Central memory CD8-positive, alpha-beta T cell (primary cell): Measurements from ENCODE around the gene CCDC24.
A peak's percentile ranks its signal among the peaks of the same experiment; 100 is the strongest.

Source experiments
- ATAC-seq: fragments of 150-1000 bp; cut with Tn5 transposase; replicated peaks from 2 replicates; pipeline ENCODE4 v1.10.0; 2022; ENCODE audit warnings: mild to moderate bottlenecking, moderate FRiP score, moderate number of reproducible peaks; ENCODE audit not compliant: poor library complexity, severe bottlenecking; ENCODE audit errors: extremely low read depth
- DNase-seq, 2 donors: peaks; one replicate each; pipeline ENCODE4 v3.0.0; 2021; ENCODE audit warnings: low spot score in 2 of 2
- H3K27ac Mint-ChIP-seq: one replicate; pipeline ENCODE4 v1.8.0; 2022; ENCODE audit warnings: low read depth, mild to moderate bottlenecking, moderate library complexity, mixed read lengths
- H3K27me3 Mint-ChIP-seq: one replicate; pipeline ENCODE4 v1.8.0; 2022; ENCODE audit warnings: mixed read lengths
- H3K36me3 Mint-ChIP-seq: one replicate; pipeline ENCODE4 v1.8.0; 2022; ENCODE audit warnings: mild to moderate bottlenecking, moderate library complexity, mixed read lengths; ENCODE audit not compliant: insufficient read depth
- H3K4me1 Mint-ChIP-seq: one replicate; pipeline ENCODE4 v1.8.0; 2022; ENCODE audit warnings: mixed read lengths
- H3K4me3 Mint-ChIP-seq: one replicate; pipeline ENCODE4 v1.8.0; 2022; ENCODE audit warnings: mild to moderate bottlenecking, moderate library complexity, mixed read lengths
- H3K9me3 Mint-ChIP-seq: one replicate; pipeline ENCODE4 v1.8.0; 2022; ENCODE audit warnings: mixed read lengths

Gene CCDC24

DNA sequence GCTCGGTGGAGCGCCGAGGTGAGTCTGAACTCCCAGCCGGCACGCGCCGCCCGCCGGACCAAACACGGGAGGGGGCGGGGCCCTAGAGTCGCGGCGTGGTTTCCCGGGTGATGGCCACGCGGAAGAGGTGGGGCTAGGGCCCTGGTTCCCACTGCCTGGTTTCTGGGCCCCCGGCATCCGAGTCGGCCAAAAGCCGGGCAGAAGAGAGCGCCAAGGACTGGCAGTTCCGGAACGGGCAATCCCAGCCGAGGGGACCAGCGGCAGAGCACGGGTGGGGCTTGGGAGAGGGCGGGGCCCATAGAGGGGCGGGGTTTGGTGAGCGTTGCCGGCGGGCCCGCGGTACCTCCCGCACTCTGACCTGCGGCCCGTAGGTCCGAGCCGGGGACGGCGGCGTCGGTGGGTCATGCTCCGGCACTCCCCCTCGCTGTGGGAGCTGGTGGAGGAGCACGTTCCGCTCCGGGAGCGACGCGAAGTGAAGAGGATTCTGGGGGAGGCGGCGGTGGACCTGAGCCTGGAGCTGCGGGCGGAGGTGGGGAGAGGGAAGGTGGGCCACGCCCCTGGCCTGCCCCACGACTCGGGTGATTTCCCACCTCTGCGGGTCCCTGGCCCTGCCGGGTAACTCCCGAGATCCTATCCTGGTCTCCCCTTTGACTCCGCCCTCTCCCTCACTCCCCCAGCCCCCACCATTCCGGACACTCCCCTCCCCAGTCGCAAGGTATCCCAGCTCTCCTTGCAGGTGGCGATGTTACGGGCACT, at the start of gene CCDC24:
Gene CCDC24 (plus strand): TSS at position 124 of the 756 bp plus-strand sequence. CDS start 280 bp downstream, at position 404.
- Mint-ChIP-seq H3K36me3 (peaks cover 2% of the 10 kb centered on the region), H3K27me3 (no peaks in the 10 kb centered on the region), H3K4me3 (peak within 1 kb of the TSS; percentile 94), H3K9me3 (no peaks in the 10 kb centered on the region), H3K4me1 (peaks cover 21% of the 10 kb centered on the region), H3K27ac (peak within 1 kb of the TSS; percentile 81)
- peak; percentile 55 to 59 for DNase-seq
- ATAC-seq, result peak; percentile 90

DNA sequence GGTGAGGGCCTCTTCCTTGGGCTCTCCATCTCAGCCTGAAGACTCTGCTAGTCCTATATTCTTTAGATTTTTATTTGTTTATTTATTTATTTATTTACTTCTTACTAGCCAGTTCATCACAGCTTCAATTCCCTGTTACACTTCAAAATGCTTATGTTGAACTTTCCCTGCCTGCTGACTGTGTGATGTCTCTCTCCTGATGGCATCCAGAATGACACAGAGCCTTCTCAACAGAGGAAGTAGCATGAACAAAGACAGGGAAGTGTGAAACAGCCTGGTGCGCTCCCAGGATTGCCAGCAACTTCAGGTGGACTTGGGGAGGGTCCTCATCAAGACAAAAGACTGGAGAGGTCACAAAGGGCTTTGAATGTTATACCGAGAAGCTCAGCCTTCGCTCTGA, 49.0 kb upstream of the CCDC24 start:
- no peak for ATAC-seq

DNA sequence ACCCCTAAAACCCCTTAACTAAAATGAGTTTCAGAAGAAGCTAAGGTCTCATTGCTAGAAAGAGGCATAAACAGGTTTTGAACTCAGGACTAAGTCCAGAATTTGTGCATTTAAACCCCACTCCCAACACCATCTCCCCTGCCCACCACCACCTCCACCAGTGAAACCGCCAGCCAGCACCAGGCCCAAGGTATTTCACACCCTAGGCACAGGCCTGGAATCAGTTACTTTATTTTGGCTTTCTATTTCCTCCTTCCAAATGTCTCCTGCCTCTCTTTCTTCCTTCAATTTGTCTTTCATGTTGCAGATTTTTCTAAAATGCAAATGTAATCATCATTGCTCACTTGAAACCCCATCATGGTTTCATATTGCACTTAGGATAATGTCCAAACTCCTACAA, 46.5 kb upstream of the CCDC24 start:
- Mint-ChIP-seq H3K9me3 (no peaks in the 10 kb centered on the region), H3K4me1 (peaks cover 41% of the 10 kb centered on the region), H3K27me3 (no peaks in the 10 kb centered on the region), H3K27ac (peak overlapping the region; percentile 92), H3K36me3 (peaks cover 8% of the 10 kb centered on the region), H3K4me3 (peak overlapping the region; percentile 2)
- DNase-seq, result no peak
- ATAC-seq, result no peak

More for the DNA sequence above, 49.0 kb upstream of the CCDC24 start:
- Mint-ChIP-seq H3K4me3 (no peak overlapping the region), H3K27me3 (no peaks in the 10 kb centered on the region), H3K4me1 (peaks cover 27% of the 10 kb centered on the region), H3K27ac (no peak overlapping the region), H3K9me3 (no peaks in the 10 kb centered on the region), H3K36me3 (peaks cover 8% of the 10 kb centered on the region)
- no peak for DNase-seq

DNA sequence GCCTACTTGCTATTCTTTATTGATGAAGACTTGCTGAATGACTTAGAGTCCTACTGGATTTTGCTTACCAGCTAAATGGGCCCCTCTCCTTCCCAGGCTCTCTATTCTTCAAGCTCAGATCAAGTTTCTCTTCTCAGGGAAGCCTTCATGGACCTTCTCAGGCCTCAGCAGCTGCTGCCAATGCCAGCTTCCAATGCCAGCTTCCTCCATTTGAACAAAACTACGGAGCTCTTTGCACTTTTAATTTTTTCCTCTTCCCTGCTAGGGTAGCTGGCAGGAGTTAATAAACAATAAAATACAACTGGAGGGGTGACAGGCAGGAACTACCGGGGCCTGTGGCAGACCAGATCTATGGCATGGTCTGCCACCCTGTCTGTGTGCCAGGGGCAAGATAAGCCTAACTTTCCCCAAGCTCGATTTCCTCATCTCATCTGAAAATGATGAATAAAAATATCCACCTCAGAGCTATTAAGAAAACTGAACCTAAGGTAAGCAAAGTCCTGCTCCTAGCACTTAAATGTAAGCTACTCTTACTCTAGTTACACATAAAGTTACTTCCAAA, 45.6 kb upstream of the CCDC24 start:
- no peak for DNase-seq
- peaks cover 49% of the 10 kb centered on the region for H3K4me1 Mint-ChIP-seq
- peak overlapping the region; percentile 92 for H3K27ac Mint-ChIP-seq
- peak overlapping the region; percentile 97 for H3K4me3 Mint-ChIP-seq
- ATAC-seq, result no peak
- peaks cover 9% of the 10 kb centered on the region for H3K36me3 Mint-ChIP-seq
- no peaks in the 10 kb centered on the region for H3K9me3 Mint-ChIP-seq
- no peaks in the 10 kb centered on the region for H3K27me3 Mint-ChIP-seq

DNA sequence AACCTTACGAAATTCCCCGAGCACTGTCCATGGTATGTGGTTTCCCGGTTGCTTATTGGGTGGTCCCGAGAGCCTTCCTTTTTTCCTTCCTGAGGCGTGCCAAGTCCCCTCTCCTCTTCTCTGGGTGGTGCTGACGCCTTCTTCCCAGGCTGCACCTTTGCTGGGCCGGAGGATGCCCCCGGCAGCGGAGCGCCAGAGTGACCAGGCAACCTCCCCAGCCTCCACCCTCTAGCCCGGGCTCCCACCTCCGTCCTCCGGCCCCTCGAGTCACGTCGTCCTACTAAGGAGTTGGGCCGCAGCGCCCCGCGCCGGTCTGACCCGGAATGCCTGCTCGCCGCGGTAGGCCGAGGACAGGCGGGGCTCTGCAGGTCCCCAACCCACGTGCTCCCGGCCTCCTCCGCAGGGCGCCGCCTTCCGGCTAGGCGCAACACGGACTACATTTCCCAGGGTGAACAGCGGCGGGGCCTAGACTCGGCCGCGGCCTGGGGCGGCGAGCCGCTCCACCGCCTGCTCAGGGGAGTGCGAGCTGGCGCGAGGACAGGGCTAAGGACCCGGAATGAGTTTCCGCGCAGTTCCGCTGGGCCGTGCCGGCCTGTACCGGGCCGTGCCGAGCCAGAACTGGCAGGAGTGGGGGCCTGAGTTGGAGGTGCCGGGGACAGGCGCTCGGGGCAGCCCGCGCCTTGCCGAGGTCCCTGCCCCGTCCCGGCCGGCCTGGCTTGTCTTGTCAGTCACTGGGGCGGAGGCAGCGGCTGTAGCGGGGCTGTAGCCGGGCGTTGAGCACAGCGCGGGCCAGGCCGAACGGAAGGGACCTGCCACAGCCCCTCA, 45.0 kb upstream of the CCDC24 start, which contains the start of gene IPO13:
Gene IPO13 (plus strand): TSS at position 715 of the 825 bp plus-strand sequence. CDS start 651 bp downstream, outside the sequence.
- Mint-ChIP-seq H3K9me3 (no peaks in the 10 kb centered on the region), H3K27me3 (no peaks in the 10 kb centered on the region), H3K36me3 (peaks cover 9% of the 10 kb centered on the region), H3K4me1 (peaks cover 55% of the 10 kb centered on the region), H3K4me3 (peak within 1 kb of the TSS; percentile 97), H3K27ac (peak within 1 kb of the TSS; percentile 92)
- ATAC-seq, result peak; percentile 97
- peak; percentile 94 to 96 for DNase-seq

DNA sequence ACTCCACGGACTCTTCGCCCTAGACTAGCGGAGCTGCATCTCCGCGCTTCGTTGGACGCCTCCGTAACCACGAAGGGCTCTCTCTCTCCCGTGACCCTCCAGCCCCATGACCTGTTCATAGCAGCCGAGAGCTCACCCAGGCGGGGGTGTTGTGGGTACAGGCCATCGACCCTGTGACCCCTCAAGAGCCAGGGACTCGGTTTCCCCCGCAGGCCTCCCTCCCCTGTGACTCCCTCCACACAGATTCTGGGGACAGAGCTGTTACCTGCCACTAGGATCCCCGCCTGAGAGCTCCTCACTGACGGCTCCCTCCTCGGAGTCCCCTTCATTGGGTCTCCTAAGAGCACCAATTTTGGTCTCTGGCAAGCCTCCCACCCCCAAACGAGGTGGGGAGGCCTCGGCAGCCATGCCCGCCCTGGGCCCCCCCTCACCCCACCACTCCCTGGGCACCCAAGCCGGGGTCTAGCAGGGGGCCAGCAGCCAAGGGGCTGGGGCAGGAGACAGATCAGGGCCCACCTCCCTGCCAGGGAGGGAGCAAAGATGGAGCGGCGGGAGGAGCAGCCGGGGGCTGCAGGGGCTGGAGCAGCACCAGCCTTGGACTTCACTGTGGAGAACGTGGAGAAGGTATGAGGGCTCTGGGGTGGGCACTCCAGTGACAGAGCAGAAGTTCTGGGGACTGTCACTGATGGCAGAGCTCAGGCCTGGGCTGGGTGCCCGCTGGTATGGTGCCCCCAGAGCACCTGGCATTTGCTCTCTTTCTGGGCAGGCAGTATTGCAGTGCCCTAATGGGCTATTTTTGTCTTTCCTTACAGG, 44.1 kb upstream of the CCDC24 start:
- Mint-ChIP-seq H3K4me1 (peaks cover 58% of the 10 kb centered on the region), H3K36me3 (peaks cover 9% of the 10 kb centered on the region), H3K9me3 (no peaks in the 10 kb centered on the region), H3K27ac (peak overlapping the region; percentile 92), H3K4me3 (peak overlapping the region; percentile 97), H3K27me3 (no peaks in the 10 kb centered on the region)
- ATAC-seq (peak; percentile 3), DNase-seq (peak in 1 of 2 donors; percentile 16)

DNA sequence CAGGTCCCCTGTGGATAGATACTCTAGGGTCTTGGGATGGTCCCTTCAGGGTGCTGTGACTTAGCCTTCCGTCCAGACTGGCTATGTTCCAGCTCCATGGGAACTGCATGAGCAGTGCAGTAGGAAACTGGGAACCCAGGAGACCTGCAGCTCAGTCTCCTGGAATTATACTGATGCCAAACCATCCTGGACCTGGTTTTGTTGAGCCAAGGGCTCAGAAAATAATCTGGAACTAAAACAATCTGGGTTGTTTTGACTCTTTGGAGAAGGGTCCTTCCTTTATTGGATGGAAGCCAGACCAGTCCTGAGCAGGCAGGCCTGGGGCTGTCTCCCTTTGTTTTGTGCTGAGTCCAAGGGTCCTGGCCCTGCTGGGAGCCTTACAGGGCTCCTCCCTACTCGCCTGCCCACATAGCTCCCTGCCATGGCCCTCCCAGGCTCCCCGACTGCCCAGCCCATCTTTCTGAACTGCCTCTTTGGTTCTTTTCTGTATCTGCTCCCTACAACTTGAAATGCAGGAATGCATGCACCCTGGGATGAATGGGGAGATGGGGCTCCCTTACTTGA, 43.4 kb upstream of the CCDC24 start:
- H3K27me3 Mint-ChIP-seq, result no peaks in the 10 kb centered on the region
- no peak overlapping the region for H3K27ac Mint-ChIP-seq
- H3K4me1 Mint-ChIP-seq, result peaks cover 53% of the 10 kb centered on the region
- ATAC-seq (no peak), DNase-seq (no peak)
- H3K9me3 Mint-ChIP-seq, result no peaks in the 10 kb centered on the region
- peak overlapping the region; percentile 97 for H3K4me3 Mint-ChIP-seq
- H3K36me3 Mint-ChIP-seq, result peaks cover 8% of the 10 kb centered on the region

DNA sequence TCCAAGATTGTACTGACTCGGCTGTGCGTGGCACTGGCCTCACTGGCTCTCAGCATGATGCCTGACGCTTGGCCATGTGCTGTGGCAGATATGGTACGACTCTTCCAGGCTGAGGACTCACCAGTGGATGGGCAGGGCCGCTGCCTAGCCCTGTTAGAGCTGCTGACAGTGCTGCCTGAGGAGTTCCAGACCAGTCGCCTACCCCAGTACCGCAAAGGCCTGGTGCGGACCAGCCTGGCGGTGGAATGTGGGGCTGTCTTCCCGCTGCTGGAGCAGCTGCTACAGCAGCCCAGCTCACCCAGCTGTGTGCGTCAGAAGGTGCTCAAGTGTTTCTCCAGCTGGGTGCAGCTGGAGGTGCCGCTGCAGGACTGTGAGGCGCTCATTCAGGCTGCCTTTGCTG, 41.7 kb upstream of the CCDC24 start:
- Mint-ChIP-seq H3K4me1 (peaks cover 50% of the 10 kb centered on the region), H3K9me3 (no peaks in the 10 kb centered on the region), H3K4me3 (no peak overlapping the region), H3K27me3 (no peaks in the 10 kb centered on the region), H3K27ac (no peak overlapping the region), H3K36me3 (peaks cover 8% of the 10 kb centered on the region)
- DNase-seq (no peak), ATAC-seq (no peak)

DNA sequence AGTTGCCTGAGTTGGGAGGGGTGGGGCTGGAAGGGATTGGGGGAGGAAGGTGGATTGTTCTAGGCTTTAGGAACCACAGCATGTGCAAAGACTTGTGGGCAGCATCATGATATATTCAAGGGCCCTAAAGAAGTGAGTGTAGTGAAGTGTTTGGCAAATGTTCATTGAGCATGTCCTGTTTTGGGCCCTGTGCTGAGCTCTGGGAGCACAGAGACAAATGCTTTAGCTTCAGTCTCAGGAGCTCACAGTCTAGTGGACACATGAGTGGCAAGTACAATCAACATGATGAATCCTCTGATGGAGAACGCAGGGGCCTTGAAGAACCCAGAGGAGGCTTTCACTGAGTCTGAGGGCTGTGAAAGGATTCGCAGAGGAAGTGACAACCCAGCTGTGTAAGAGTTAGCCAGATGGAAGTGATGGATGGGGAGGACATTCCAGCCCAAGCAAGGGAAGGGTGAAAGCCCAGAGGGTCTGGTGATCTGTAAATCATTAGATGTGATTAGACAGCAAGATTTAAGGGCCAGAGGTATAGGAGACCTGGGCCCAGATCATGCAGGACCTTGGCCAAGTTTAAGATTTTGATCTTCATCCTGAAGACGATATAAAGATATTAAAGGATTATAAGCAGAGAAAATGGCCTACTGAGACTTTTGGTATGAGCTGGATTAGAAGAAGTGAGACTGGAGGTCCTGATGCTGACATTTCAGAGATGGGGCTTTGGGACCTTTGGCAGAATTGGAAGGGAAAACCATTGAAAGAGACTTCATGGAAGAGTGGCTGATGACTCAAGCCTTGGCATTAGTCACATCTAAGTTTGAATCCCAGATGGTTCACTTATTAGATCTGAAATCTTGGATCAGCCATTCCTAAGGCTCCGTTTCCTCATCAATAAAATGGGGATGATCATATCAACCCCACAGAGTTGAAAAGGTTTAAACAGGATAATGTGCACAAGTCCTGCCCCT, 40.1 kb upstream of the CCDC24 start:
- peaks cover 40% of the 10 kb centered on the region for H3K4me1 Mint-ChIP-seq
- H3K4me3 Mint-ChIP-seq, result no peak overlapping the region
- ATAC-seq (no peak), DNase-seq (no peak)
- H3K27me3 Mint-ChIP-seq, result no peaks in the 10 kb centered on the region
- no peak overlapping the region for H3K27ac Mint-ChIP-seq
- H3K36me3 Mint-ChIP-seq, result peaks cover 8% of the 10 kb centered on the region
- H3K9me3 Mint-ChIP-seq, result no peaks in the 10 kb centered on the region

DNA sequence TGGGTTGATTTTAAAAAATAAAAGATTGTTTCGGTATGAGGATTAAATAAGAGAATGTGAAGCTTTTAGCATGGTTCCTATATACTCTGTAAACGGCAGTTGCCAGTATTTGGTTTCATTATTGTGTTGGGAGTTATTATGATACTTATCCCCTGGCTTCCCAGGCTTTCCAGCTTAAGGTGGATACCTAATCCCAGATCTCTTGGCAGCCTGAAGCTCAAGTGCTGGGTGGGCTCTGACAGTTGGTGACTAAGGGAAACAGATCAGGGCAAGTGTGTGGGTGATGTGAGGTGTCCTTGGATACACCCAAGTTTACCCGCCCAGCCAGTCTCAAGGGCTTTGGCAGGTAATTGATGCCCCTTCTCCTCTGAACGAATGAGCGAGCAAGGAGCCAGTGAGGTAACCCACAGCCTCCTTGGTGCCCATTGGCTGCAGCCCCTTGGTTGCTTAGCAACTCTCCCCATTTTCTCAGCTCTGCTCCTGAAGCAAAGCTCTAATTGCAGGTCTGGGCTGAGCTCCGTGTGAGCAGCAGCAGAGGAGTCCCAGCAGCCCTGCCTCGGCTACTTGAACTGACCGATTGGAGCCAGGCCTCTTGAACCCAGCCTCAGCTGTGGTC, 38.6 kb upstream of the CCDC24 start:
- Mint-ChIP-seq H3K4me3 (no peak overlapping the region), H3K9me3 (no peaks in the 10 kb centered on the region), H3K27ac (no peak overlapping the region), H3K4me1 (peaks cover 38% of the 10 kb centered on the region), H3K27me3 (no peaks in the 10 kb centered on the region), H3K36me3 (peaks cover 4% of the 10 kb centered on the region)
- DNase-seq, result no peak
- ATAC-seq, result no peak

DNA sequence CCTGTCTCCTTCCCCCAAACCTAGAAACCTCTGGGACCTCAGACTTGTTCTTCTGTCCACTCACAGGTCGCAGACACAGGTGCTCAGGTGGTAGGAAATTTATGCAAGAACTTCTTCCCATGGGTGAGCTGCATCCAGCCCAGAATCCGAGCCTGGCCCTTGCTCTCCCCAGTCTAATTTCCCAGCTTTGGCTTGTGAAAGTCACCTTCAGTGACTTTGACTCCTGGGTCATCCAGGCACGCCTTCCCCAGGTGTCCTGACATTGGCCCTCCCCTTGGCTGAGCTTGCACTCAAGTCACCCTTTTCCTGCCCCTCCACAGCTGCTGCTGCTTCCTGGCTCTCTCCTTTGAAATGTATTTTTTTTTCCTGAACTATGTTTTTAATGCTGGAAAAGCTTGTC, 38.0 kb upstream of the CCDC24 start:
- no peaks in the 10 kb centered on the region for H3K27me3 Mint-ChIP-seq
- ATAC-seq, result no peak
- DNase-seq, result no peak
- H3K4me1 Mint-ChIP-seq, result peaks cover 33% of the 10 kb centered on the region
- no peaks in the 10 kb centered on the region for H3K9me3 Mint-ChIP-seq
- H3K36me3 Mint-ChIP-seq, result peaks cover 4% of the 10 kb centered on the region
- H3K27ac Mint-ChIP-seq, result no peak overlapping the region
- H3K4me3 Mint-ChIP-seq, result no peak overlapping the region
